Activated naive CD8-positive, alpha-beta T cell treated with anti-CD3 and anti-CD28 coated beads, Interleukin-2, amount 50 U/mL, for 16 hours (primary cell): ENCODE measurements around the gene DNAH9.
"Not testable (repeated sequence)": the region's sequence is repeated elsewhere in the genome, so short reads cannot be mapped to it uniquely, and the experiment has no call there.

Experiments
- DNase-seq: peaks from one replicate; pipeline ENCODE4 v3.0.0-alpha.2; 2020; ENCODE audit warnings: low read depth, low spot score

The DNAH9 gene

GRCh38 chr17:11899537-11899942 lies 301.3 kb downstream of the DNAH9 start:
- no peak for DNase-seq

DNA sequence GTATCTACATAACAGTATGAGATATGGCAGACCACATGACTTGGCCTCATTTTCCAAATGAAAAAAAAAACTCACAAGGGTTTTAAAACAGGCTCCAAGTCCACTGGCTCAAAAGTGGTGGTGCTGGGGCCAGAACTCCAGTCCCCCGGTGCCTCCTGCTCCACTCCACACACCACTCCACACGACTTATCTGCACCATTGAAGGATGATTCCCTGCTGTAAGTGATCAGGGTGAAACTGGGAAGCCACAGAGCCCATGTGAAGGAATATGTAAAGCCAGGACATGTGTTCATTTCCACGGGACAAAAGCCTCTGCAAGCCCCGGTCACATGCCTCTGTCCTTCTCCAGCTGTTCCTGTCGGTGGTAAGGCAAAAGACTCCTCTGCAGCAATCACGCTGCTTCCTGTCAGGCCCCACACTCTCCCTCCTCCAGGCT lies 301.8 kb downstream of the DNAH9 start:
- DNase-seq: no peak

DNA sequence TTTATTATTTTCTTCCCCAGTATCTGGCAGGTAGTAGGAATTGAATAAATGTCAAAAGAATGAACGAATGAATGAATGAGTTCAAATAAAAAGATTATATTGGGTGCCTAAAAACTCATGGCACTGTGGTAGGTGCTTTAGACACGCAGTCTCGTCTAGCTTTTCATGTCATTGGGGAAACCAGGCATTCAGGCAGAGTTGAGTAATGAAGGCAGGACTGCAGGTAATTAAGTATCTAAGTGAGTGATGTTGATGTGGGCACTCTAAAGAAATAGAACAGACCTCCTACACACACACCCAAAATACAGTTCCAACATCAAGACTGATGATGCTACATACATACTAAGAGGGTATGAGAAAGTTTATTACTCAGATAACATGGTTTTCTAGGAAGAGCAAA lies 302.4 kb downstream of the DNAH9 start:
- no peak for DNase-seq

DNA sequence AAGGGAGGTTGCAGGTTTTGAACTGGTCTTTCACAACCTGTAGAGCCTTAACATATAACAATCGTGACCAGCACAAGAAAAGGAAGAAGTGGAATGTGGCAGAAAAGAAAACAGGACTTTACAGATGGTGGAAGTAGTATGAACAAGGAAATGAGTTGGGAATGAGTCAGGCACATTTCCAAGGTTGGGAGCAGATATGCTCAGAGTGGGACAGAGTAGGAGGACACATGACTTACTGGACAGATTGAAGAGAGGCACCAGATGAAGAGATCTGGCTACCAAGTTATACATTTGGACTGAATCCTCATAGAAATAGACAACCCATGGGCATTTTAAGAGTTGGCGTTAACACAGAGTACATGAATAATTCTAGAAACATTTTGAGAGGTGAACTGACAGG lies 303.7 kb downstream of the DNAH9 start:
- no peak for DNase-seq

DNA sequence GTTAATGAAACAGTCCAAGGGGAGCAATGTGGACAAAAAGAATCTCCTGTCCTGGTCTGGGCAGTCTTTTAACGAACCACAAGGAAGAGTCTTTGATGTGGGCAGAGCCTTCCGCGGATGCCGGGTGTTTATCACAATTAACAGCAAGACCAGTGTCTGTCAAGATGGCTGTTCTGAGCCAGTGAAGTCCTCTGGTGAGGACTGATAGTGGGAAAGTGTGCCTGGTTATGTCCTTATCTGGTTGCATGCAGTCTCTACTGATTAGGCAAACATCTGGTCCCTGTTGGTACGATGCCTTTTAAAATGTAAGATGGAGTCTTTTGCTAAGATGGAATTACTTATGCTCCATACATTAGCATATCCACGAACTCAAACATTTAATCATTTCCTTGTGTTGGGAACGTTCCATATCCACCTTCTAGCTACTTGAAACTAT lies 310.5 kb downstream of the DNAH9 start:
- DNase-seq: no peak

- DNase-seq: no peak
Observed at GRCh38 chr17:11909348-11909747, 311.1 kb downstream of the DNAH9 start.

DNA sequence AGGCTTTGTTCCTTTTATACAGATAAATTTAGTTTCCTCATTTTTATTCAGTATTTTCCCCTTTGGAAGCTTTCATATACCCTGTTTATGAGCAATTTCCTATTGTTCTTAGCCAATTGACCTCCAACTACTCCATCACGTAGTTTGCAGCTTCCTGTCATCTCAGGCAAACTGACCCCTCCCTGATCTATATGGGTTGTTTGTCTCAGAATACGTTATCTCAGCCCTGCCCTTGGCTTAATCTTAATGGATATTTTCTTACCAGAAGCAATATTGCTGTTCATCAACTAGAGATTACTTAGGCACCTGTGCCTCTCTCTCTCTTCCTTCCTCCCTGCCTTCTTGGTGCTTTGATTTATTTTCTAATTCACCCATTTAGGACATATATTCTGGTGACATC lies 317.8 kb downstream of the DNAH9 start:
- no peak for DNase-seq

GRCh38 chr17:11917415-11917814 lies 319.1 kb downstream of the DNAH9 start:
- DNase-seq: no peak

GRCh38 chr17:11921296-11921695 lies 323.0 kb downstream of the DNAH9 start:
- no peak for DNase-seq

DNA sequence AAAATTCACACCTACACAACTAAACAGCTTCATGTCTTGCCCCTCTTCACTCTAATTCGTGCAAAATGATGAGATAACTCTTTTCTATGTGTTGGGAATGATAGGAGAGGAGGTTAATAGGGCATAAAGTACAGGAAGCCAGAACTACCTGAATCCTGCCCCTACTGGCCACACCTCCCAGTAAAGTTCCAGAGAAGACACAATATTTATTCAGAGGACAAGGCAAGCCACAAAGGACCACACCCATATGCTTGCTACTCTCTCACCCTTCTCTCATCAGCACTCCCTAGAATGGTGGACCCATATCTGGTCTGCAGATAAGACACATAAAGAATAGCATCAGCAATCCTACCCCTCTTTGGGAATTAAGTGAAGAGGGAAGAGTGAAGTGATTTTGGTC lies 324.4 kb downstream of the DNAH9 start:
- DNase-seq: no peak

- DNase-seq: no peak
Observed at GRCh38 chr17:11924076-11924475, 325.8 kb downstream of the DNAH9 start.

- DNase-seq: no peak
Observed at GRCh38 chr17:11925262-11926021, 327.2 kb downstream of the DNAH9 start.

GRCh38 chr17:11928436-11928835 lies 330.2 kb downstream of the DNAH9 start:
- no peak for DNase-seq

GRCh38 chr17:11932337-11932898 lies 334.1 kb downstream of the DNAH9 start:
- no peak for DNase-seq

- no peak for DNase-seq
Observed at GRCh38 chr17:11935734-11936406, 337.6 kb downstream of the DNAH9 start.

GRCh38 chr17:11940904-11941303 lies 342.6 kb downstream of the DNAH9 start:
- DNase-seq: no peak

- DNase-seq: not testable (repeated sequence)
Observed at GRCh38 chr17:11943086-11943485, 344.8 kb downstream of the DNAH9 start.

GRCh38 chr17:11943759-11944347 lies 345.6 kb downstream of the DNAH9 start:
- no peak for DNase-seq

DNA sequence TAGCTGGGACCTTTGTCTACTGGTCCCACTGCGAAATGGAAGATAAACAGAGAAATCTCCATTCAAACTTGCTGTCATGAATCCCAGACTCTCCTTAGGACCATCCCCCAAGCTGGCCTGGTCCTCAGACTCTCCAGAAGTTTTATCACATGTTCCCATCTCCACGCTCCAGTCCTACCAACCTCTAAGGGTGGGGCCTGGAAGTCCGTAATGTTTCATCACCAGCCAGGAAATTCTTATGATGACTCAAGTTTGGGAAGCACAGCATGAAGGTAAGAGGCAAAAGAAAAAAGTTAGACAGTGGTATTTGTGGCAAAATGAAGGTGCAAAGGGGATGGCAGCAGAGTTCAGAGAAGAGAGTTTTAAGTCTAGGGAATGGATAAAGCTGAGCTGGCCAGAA lies 346.3 kb downstream of the DNAH9 start:
- DNase-seq: no peak

GRCh38 chr17:11948789-11949188 lies 350.5 kb downstream of the DNAH9 start:
- no peak for DNase-seq

GRCh38 chr17:11949571-11949970 lies 351.3 kb downstream of the DNAH9 start:
- DNase-seq: not testable (repeated sequence)

- no peak for DNase-seq
Observed at GRCh38 chr17:11950771-11951519, 352.7 kb downstream of the DNAH9 start.
